Activated effector memory CD4-positive, alpha-beta T cell treated with anti-CD3 and anti-CD28 coated beads, Interleukin-2, amount 50 U/mL, for 16 hours (primary cell): ENCODE measurements around the gene C4A.
A peak's percentile ranks its signal among the peaks of the same experiment; 100 is the strongest.
"Not testable (repeated sequence)": the region's sequence is repeated elsewhere in the genome, so short reads cannot be mapped to it uniquely, and the experiment has no call there.

Experiments
- DNase-seq: peaks from one replicate; pipeline ENCODE4 v3.0.0-alpha.2; 2020

The C4A gene

GRCh38 chr6:31980998-31981397 is 859 bp upstream of the C4A start:
- not testable (repeated sequence) for DNase-seq

DNA sequence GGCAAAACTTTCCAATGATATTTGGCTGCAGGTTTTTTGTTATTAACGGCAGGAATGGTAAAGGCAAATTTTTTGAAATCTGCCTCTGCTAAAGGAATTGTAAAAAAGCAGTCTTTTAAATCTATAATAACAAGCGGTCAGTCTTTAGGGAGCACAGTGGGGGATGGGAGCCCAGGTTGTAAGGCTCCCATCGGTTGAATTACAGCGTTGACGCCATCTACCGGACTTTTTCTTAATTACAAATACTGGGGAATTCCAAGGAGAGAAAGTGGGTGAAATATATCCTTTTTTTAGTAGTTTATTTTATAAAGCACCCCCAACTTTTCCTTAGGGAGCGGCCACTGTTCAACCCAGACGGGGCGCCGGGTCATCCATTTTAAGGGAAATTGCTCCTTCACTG is 7.5 kb downstream of the C4A start:
- not testable (repeated sequence) for DNase-seq

- DNase-seq, result not testable (repeated sequence)
Observed at GRCh38 chr6:31994421-31994820, 12.6 kb downstream of the C4A start.

DNA sequence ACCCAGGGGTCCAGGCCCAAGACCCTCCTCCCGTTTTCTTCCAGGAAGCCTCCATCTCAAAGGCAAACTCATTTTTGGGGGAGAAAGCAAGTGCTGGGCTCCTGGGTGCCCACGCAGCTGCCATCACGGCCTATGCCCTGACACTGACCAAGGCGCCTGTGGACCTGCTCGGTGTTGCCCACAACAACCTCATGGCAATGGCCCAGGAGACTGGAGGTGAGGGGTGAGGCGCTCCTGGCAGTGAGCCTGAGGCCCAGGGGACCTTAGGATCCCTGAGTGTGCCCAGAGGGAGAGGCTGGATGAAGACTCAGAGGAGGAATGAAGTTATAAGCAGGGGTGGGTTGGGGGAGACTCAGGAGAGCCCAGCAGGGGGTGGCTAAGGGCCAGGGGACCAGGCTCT is 14.5 kb downstream of the C4A start:
- not testable (repeated sequence) for DNase-seq

GRCh38 chr6:32002546-32003268 is 20.9 kb downstream of the C4A start:
- DNase-seq, result not testable (repeated sequence)

GRCh38 chr6:32003301-32003700 is 21.4 kb downstream of the C4A start:
- not testable (repeated sequence) for DNase-seq

DNA sequence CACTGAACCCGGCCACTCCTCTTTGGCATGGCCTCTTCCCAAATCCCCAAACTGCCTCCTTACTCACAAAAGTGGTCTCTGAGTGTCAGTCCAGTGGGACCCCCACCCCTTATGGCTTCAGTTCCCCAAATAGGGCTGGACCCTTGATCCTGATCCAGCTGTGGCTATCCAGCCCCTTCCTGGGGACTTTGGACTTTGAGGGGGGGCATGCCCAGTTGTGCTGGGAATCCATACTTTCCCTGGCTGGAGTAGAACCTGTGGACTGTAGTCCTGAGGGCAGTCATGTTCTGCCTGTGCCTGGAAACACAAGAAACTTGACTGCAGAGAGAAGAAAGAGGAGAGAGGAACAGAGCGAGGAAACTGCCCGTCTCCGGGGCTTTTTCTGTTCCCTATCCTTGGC is 22.5 kb downstream of the C4A start:
- DNase-seq, result not testable (repeated sequence)

DNA sequence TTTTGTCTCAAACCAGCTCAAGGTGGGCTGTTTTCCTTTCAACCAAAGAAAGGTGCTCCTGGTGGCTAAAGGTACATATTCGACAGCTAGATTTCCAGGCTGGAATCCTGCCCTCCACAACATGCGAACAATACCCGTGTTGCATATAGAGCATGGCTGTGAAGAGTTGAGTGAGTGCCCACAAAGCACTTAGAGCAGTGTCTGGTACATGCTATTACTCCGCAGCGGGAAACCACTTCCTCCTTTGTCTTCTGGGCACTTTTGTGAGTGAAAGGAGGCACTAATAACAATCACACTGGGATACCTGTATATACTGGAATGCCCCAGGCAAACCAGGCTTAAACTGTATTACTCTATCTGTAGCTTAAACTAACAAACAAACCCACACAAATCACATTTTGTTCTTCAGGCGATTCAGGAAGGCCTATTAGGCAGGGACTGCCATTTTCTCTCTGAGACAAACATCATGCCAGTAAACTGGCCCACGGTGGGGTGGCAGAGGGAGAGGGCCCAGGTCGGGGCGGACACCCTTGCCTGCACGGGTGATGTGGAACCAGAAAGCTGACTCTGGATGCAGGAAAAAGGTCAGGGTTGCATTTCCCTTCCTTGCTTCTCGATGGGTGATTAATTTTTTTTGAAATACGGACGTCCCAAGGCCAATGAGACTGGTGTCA is 23.1 kb downstream of the C4A start:
- DNase-seq, result not testable (repeated sequence)

- DNase-seq, result not testable (repeated sequence)
Observed at GRCh38 chr6:32005538-32005880, 23.7 kb downstream of the C4A start.

GRCh38 chr6:32005991-32006529 is 24.2 kb downstream of the C4A start:
- DNase-seq, result peak; percentile 47

- not testable (repeated sequence) for DNase-seq
Observed at GRCh38 chr6:32007086-32007485, 25.2 kb downstream of the C4A start.

DNA sequence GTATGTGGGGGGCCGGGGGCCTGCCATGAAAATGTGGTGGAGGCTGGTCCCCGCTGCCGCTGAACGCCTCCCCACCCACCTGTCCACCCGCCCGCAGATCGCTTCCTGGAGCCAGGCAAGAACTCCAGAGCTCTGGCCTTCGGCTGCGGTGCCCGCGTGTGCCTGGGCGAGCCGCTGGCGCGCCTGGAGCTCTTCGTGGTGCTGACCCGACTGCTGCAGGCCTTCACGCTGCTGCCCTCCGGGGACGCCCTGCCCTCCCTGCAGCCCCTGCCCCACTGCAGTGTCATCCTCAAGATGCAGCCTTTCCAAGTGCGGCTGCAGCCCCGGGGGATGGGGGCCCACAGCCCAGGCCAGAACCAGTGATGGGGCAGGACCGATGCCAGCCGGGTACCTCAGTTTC is 26.2 kb downstream of the C4A start:
- not testable (repeated sequence) for DNase-seq

DNA sequence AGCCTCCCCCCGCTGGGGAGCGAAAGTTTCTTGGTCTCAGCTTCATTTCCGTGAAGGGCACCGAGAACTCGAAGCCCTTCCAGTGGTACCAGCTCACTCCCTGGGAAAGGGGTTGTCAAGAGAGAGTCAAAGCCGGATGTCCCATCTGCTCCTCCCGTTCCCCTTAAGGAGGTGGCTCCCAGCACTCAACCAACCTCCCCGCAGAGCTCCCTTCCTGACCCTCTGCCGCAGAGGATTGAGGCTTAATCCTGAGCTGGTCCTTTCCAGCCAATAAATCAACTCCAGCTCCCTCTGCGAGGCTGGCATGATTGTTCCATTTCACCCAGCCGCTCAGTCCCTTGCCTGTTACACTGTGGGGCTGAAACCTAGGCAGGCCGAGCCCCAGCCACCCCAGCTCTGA is 26.8 kb downstream of the C4A start:
- DNase-seq, result not testable (repeated sequence)

- not testable (repeated sequence) for DNase-seq
Observed at GRCh38 chr6:32009537-32009936, 27.7 kb downstream of the C4A start.

GRCh38 chr6:32010856-32011530 is 29.1 kb downstream of the C4A start:
- not testable (repeated sequence) for DNase-seq

DNA sequence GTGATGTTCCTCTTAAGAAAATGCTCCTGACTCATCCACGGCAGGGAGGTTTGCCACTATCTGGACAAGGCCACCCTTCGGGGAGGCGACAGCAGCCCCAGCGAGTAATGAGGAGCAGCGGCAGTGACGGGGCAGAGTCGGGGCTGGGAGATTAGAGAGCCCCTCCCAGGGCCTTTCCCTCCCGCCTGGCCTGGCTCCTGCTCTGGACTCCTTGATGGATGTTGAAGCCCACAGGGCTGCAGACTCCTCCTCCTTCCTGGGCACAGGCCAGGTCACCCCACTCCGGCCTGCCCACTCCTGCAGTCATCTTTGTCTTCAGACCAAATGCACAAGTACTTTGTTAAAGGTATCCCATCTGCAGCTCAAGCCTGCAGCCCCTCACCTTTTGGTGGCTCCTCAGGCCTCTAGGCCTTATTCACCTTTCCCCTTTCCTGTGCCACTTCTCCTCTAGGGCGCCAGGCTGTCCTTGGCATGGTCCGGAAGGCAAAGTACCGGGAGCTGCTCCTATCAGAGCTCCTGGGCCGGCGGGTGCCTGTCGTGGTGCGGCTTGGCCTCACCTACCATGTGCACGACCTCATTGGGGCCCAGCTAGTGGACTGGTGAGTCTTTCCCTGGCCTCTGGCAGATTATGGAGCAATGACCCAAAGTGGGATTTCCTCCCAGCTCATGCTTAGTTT is 31.2 kb downstream of the C4A start:
- not testable (repeated sequence) for DNase-seq

- not testable (repeated sequence) for DNase-seq
Observed at GRCh38 chr6:32013738-32014137, 31.9 kb downstream of the C4A start.

DNA sequence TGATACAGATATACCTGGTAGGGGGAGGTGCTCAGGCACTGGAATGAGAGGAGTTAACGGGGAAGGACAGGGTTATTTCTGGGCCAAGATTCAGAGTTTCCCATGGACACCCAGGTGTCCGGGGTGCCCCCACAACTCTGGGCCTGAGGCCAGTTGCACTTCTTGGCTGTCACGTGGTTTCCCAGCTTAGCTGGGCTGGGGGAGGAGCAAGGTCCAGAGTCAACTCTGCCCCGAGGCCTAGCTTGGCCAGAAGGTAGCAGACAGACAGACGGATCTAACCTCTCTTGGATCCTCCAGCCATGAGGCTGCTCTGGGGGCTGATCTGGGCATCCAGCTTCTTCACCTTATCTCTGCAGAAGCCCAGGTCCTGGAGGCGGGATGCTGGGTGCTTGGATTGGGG is 32.7 kb downstream of the C4A start, which contains the start of gene C4B:
TSS of gene C4B (plus strand) at position 249 of the 400 bp plus-strand sequence. CDS start at position 300, 51 bp downstream.
- DNase-seq, result not testable (repeated sequence)

DNA sequence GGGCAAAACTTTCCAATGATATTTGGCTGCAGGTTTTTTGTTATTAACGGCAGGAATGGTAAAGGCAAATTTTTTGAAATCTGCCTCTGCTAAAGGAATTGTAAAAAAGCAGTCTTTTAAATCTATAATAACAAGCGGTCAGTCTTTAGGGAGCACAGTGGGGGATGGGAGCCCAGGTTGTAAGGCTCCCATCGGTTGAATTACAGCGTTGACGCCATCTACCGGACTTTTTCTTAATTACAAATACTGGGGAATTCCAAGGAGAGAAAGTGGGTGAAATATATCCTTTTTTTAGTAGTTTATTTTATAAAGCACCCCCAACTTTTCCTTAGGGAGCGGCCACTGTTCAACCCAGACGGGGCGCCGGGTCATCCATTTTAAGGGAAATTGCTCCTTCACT is 40.2 kb downstream of the C4A start:
- DNase-seq, result not testable (repeated sequence)

DNA sequence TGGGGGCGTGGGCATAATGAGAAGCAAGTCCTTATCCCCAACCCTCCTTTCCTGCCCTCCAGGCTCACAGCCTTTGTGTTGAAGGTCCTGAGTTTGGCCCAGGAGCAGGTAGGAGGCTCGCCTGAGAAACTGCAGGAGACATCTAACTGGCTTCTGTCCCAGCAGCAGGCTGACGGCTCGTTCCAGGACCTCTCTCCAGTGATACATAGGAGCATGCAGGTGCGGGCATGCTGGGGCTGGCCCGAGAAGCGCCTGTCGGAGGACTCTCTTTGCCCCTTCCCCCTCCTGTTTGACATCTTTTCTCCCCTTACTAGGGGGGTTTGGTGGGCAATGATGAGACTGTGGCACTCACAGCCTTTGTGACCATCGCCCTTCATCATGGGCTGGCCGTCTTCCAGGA is 46.8 kb downstream of the C4A start:
- DNase-seq, result not testable (repeated sequence)

DNA sequence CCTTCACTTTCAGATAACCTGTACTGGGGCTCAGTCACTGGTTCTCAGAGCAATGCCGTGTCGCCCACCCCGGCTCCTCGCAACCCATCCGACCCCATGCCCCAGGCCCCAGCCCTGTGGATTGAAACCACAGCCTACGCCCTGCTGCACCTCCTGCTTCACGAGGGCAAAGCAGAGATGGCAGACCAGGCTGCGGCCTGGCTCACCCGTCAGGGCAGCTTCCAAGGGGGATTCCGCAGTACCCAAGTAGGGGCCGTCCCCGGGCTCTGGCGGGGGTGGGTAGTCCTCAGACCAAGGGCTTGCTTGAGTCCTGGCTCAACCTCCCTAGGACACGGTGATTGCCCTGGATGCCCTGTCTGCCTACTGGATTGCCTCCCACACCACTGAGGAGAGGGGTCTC is 47.7 kb downstream of the C4A start:
- DNase-seq, result not testable (repeated sequence)

- not testable (repeated sequence) for DNase-seq
Observed at GRCh38 chr6:32035283-32036013, 53.6 kb downstream of the C4A start.
